PFSK-1 (cell line): ENCODE results near the gene SCGB1A1.

Experiments used
- FOXP2 ChIP-seq: optimal IDR thresholded peaks from 2 replicates; pipeline ENCODE3; 2011; ENCODE audit warnings: borderline replicate concordance, control low read depth, inconsistent platforms; ENCODE audit not compliant: insufficient read depth; ENCODE audit errors: extremely low read length, extremely low read depth
- POLR2AphosphoS5 ChIP-seq: IDR thresholded peaks from 2 replicates; pipeline ENCODE4 v1.6.1; 2012; ENCODE audit warnings: low read depth, mild to moderate bottlenecking, control low read depth, low read length, moderate library complexity
- REST ChIP-seq, 2 experiments: IDR thresholded peaks; 2 replicates each; pipeline versions ENCODE4 v1.6.1 to v1.8.0; 2011 to 2012; ENCODE audit warnings: low read depth in 2 of 2, low read length in 2 of 2, control low read depth in 1 of 2, inconsistent platforms in 1 of 2, mild to moderate bottlenecking in 1 of 2, moderate library complexity in 1 of 2; ENCODE audit not compliant: insufficient read depth in 1 of 2
- SIN3A ChIP-seq: IDR thresholded peaks from 2 replicates; pipeline ENCODE4 v1.6.1; 2012; ENCODE audit warnings: mild to moderate bottlenecking, low read length, moderate library complexity, borderline replicate concordance; ENCODE audit not compliant: insufficient read depth
- TAF1 ChIP-seq: IDR thresholded peaks from 2 replicates; pipeline ENCODE4 v1.6.1; 2012; ENCODE audit warnings: low read length, control low read depth, borderline replicate concordance; ENCODE audit not compliant: insufficient read depth

GRCh38 chr11:62431171-62431901 is 12.5 kb downstream of the SCGB1A1 start:
- TF ChIP-seq SIN3A (no peak), POLR2AphosphoS5 (no peak), TAF1 (no peak), REST (IDR thresholded peaks at IDR 0.05; ENCODE audit: insufficient read depth in 1 of 2, low read depth in 2 of 2, low read length in 2 of 2) (no peak), FOXP2 (no peak)
